SIG-M5 treated with dmso at 0.1 percent for 504 hours (cell line): ENCODE measurements around the gene KCNH6.

Experiments used
- DNase-seq: peaks from one replicate; lab custom pipeline; 2025; ENCODE audit not compliant: unreplicated experiment; lab: John Stamatoyannopoulos, UW

KCNH6 gene

DNA sequence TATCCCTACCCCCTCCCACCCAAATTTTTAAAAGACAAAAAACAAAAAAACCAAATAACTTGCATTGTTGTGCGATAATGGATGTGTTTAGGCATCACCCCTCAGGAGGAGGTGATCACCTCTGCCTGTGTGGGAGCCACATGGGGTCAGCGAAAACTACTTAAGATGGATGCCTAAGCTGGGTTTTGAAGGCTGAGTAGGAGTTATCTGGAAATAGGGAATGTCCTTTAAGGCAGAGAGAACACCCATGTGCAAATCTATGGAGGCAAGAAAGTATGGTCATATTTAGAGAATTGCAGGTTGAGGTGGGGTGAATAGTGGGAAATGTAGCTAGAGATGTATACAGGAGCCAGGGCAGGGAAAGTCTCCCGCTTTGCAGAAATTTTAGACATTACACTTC lies 72.0 kb downstream of the KCNH6 start:
- DNase-seq = no peak
